ENCODE results near the gene ANKRD36B. TPM values are rescaled to one million over a fixed set of nuclear protein-coding genes. Genes with fewer than 3 reads are reported as not detected.
"Not testable (repeated sequence)": the region's sequence is repeated elsewhere in the genome, so short reads cannot be mapped to it uniquely, and the experiment has no call there.

The ANKRD36B gene
- total RNA-seq, 2 donors from 2014 or later = 24.3 to 25.9 TPM

DNA sequence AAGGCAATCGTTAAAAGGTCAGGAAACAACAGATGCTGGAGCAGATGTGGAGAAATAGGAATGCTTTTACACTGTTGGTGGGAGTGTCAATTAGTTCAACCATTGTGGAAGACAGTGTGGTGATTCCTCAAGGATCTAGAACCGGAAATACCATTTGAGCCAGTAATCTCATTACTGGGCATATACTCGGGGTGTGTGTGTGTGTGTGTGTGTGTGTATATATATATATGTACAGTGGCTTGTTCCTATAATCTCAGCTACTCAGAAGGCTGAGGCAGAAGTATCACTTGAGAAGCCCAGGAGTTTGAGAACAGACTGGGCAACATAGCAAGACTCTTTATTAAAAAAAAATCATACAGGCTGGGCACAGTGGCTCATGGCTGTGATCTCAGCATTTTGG is 24.0 kb downstream of the ANKRD36B start:
- intact Hi-C loops (cut with DNase I); DNase-seq (ENCODE audit: low spot score): not testable (repeated sequence)

DNA sequence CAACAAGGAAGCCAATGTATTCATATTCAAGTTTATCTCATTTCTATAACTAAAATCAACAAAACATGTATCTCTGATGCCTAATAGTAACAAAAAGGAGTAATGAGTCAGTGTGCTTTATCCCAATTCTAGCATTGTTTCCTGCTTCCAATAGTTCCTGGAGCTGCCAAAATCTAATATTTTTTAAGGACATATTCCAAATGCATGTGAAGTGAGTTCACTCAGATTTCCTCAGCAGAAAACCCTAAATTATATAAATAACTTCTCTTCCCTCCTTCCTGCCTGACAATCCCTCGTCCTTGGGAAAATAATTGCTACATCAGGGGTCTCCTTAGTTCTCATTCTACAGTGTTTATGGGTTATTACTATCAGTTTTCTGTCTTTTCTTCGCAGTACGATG is 37.3 kb downstream of the ANKRD36B start:
- DNase-seq (ENCODE audit: low spot score) = not testable (repeated sequence)

DNA sequence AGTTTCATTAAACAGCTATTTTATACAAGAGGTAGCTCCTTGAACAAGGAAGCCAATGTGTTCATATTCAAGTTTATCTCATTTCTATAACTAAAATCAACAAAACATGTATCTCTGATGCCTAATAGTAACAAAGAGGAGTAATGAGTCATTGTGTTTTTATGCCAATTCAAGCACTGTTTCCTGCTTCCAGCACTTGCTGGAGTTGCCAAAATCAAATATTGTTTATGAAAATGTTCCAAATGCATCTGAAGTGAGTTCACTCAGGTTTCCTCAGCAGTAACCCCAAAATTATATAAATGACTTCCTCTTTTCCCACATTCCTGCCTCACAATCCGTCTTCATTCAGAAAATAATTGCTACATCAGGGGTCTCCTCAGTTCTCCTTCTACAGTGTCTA is 39.2 kb downstream of the ANKRD36B start:
- DNase-seq (ENCODE audit: low spot score); intact Hi-C loops (cut with DNase I): not testable (repeated sequence)

More for the DNA sequence above, 37.3 kb downstream of the ANKRD36B start:
- intact Hi-C loops (cut with DNase I) = not testable (repeated sequence)

DNA sequence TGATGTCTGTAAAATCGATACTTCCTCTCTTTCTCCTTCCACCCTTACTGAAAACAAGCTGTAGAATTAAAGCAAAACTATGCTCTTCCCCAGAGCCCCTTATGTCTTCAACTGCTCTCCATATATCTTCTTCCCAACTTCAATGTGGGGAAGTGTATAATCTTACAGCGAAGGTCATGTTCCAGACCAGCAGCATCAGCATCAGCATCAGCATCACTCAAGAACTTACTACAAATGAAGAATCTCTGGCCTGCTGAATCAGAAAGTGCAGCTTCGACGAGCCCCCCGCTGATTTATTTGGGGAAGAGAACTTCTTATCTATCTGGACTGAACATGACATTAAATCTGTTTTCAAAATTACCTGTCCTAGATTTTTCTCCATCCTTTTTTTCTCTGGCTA is 40.6 kb downstream of the ANKRD36B start:
- intact Hi-C loops (cut with DNase I); DNase-seq (ENCODE audit: low spot score): not testable (repeated sequence)

DNA sequence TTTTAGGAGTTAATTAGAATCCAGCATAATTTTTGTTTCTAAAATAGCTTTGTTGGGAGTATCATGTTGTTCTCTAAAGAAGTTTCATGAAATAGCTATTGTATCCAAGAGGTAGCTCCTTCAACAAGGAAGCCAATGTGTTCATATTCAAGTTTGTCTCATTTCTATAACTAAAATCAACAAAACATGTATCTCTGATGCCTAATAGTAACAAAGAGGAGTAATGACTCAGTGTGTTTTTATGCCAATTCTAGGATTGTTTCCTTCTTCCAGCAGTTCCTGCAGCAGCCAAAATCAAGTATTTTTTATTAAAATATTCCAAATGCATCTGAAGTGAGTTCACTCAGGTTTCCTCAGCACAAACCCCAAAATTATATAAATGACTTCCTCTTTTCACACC is 41.1 kb downstream of the ANKRD36B start:
- DNase-seq (ENCODE audit: low spot score); intact Hi-C loops (cut with DNase I): not testable (repeated sequence)

DNA sequence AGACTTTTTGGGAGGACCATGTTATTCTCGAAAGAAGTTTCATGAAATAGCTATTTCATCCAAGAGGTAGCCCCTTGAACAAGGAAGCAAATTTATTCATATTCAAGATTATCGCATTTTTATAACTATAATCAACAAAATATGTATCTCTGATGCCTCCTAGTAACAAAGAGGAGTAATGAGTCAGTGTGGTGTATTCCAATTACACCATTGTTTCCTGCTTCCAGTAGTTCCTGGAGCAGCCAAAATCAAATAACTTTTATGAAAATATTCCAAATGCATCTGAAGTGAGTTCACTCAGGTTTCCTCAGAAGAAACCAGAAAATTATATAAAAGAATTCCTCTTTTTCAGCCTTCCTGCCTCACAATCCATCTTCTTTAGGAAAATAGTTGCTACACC is 43.0 kb downstream of the ANKRD36B start:
- DNase-seq (ENCODE audit: low spot score) = no peak
- intact Hi-C loops (cut with DNase I) = no loop called here

DNA sequence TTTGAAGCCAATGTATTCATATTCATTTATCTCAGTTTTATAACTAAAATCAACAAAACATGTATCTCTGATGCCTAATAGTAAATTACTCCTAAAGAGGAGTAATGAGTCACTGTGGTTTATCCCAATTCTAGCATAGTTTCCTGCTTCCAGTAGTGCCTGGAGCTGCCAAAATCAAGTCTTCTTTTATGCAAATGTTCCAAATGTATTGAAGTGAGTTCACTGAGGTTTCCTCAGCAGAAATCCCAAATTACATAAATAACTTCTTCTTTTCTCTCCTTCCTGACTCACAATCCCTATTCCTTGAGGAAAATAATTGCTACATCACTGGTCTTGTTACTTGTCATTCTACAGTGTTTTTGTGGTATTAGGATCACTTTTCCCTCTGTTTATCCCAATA is 44.8 kb downstream of the ANKRD36B start:
- DNase-seq (ENCODE audit: low spot score); intact Hi-C loops (cut with DNase I): not testable (repeated sequence)

DNA sequence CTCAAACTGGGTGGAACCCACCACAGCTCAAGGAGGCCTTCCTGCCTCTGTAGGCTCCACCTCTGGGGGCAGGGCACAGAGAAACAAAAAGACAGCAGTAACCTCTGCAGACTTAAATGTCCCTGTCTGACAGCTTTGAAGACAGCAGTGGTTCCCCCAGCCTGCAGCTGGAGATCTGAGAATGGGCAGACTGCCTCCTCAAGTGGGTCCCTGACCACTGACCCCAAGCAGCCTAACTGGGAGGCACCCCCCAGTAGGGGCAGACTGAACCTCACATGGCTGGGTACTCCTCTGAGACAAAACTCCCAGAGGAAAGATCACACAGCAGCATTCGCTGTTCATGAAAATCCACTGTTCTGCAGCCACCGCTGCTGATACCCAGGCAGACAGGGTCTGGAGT is 63.8 kb downstream of the ANKRD36B start:
- DNase-seq (ENCODE audit: low spot score); intact Hi-C loops (cut with DNase I): not testable (repeated sequence)

DNA sequence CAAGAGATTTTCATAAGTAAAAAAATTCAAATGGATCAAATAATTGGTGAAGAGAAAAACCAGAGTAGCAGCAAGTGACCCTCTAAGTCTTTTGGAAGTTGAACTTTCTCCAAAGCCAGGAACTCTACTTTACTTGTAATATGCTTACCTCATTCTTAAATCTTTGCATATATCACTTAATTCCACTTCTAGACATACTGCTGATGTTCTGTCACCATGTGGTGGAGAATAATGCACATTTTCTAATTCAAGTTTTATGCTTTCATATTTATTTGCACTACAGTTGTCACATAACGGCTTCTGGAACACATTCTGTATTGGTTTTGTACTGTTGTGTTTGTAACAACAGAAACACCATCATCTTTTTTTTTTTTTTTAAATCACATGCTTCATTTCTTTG is 65.9 kb downstream of the ANKRD36B start:
- intact Hi-C loops (cut with DNase I); DNase-seq (ENCODE audit: low spot score): not testable (repeated sequence)

DNA sequence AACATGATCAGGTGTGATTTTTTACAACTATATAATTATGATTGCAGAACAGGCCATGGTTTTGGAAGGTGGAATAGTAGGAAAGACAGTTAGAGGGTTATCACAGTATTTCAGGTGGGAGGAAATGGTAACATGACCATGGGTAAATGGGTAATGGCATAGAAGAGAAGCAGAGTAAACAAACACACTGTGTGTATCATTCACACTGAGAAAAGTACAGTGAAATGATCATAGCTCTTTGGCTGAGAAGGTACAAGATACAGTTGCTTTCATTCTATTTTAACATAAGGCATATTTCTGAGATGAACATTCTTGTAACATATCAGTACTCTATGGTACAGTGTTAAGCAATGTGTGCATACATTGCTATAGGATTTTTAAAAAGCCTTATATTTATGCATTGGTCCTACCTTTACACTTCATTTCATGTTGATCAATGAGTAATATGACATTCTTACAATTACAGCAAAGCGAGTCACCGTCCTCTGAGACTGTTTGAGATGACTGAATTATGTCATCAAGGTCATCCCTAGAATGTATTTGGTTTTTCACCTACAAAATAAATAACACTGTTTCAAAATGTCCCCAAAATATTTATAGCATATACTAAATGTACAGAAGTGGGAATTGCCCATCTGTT is 66.6 kb downstream of the ANKRD36B start:
- intact Hi-C loops (cut with DNase I) = not testable (repeated sequence)

DNA sequence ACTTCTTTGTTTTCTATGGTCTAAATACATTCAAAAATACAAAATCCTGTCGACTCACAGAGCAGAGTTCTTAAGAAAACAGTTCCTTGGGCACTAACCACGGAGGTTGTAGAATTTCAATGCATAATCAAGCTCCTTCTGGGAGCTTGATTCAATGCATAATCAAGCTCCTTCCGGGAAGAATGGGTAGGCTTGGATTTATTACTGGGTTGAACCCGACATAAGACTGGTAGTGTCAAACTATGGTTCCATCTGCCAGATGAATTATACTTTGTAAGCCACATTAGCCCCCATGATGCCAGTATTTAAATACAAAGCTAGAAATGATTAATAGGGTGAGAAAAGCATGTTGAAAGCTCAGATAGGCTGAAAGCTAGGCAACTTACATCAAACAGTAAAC is 94.0 kb downstream of the ANKRD36B start:
- DNase-seq (ENCODE audit: low spot score); intact Hi-C loops (cut with DNase I): not testable (repeated sequence)

More for the DNA sequence above, 66.6 kb downstream of the ANKRD36B start:
- not testable (repeated sequence) for DNase-seq (ENCODE audit: low spot score)

DNA sequence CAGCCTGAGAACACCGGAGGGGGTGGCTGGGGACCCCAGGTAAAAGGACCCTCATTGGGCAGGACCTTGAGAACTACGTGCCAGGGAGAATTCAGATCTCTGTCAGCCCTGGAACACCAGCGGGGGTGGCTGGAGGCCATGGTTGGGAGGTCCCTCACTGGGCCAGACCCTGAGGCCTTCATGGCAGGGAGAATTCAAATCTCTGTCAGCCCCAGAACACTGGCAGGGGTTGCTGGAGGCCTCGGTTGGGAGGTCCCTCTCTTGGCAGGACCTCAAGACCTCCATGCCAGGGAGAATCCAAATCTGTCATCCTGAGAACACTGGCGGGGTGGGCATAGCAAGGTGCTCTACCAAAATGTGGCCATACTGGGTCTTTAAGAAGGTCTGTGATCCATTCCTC is 99.5 kb downstream of the ANKRD36B start:
- intact Hi-C loops (cut with DNase I) = not testable (repeated sequence)
- peak; percentile 80 for DNase-seq (ENCODE audit: low spot score)

Other genes starting within 250 kb of the ANKRD36B start
- gene COX5B, start 56.2 kb upstream of the ANKRD36B start, total RNA-seq = 100 to 1,000 TPM; 141 to 174 TPM
- 10 to 100 TPM; 45.3 to 61.1 TPM for gene ACTR1B, start 74.2 kb upstream of the ANKRD36B start, total RNA-seq
- 1 to 10 TPM; 5.1 to 7.1 TPM for gene C2orf92, start 79.8 kb upstream of the ANKRD36B start, total RNA-seq
- 1 to 10 TPM; 2.4 to 2.8 TPM for gene ZAP70, start 123.7 kb upstream of the ANKRD36B start, total RNA-seq

Measured in posterior vena cava (tissue), 2 donors.